ENCODE results near the gene NLRC5.

DNA sequence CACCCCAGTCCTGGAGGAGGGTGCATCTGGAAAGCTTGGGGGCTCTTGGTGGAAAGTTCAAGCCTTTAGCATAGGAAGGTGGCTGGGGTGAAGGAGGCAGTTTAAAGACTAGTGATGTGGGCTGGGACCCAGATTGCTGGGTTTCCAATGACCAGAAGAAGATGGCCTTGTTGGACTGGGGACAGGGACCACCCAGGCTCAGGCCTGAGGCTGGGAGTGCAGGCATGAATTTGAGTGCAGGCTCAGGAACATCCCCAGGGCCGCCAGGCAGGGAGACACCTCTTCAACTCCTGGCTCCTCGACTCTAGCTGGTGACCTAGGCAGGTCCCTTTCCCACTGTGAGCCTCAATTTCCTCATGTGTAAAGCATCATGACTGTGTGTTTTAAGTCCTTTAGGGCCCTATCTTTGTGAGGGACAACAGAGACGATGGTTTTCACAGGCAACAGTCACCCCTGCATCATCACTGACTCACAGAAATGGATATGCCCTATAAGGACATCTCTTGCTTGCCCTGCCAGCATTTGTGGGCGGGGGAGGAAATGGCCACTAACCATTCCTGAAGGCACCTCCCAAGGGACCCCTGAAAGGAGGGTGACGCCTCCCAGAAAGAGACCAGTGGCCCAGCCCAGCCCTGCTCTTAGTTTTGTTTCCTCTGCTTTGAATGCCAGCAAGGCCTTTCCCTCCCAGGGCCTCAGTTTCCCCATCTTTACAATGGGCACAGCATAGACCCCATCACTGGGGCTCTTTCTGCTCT lies 11.1 kb downstream of the NLRC5 start:
- TF ChIP-seq ZFP37 (tag by site-specific recombination; IDR thresholded peaks at IDR 0.05) (no peak), ZNF248 (tag by site-specific recombination; IDR thresholded peaks at IDR 0.05) (no peak)
- TF ChIP-seq, protein P1, sequence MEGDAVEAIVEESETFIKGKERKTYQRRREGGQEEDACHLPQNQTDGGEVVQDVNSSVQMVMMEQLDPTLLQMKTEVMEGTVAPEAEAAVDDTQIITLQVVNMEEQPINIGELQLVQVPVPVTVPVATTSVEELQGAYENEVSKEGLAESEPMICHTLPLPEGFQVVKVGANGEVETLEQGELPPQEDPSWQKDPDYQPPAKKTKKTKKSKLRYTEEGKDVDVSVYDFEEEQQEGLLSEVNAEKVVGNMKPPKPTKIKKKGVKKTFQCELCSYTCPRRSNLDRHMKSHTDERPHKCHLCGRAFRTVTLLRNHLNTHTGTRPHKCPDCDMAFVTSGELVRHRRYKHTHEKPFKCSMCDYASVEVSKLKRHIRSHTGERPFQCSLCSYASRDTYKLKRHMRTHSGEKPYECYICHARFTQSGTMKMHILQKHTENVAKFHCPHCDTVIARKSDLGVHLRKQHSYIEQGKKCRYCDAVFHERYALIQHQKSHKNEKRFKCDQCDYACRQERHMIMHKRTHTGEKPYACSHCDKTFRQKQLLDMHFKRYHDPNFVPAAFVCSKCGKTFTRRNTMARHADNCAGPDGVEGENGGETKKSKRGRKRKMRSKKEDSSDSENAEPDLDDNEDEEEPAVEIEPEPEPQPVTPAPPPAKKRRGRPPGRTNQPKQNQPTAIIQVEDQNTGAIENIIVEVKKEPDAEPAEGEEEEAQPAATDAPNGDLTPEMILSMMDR (tag by site-specific recombination; IDR thresholded peaks at IDR 0.05) = no peak
